Left lobe of liver (tissue), 2 donors: ENCODE measurements around the gene NCS1. TPM values are rescaled to one million over a fixed set of nuclear protein-coding genes. Genes with fewer than 3 reads are reported as not detected.
A peak's percentile ranks its signal among the peaks of the same experiment; 100 is the strongest.

Experiments
- ATAC-seq: fragments of 200-7000 bp; cut with Tn5 transposase; one replicate; pipeline ENCODE4 v1.9.1; 2020; ENCODE audit warnings: mild to moderate bottlenecking, moderate library complexity
- DNase-seq: peaks from one replicate; pipeline ENCODE4 v3.0.0-alpha.2; 2020; ENCODE audit warnings: low spot score
- total RNA-seq: library from RNA; stranded (reverse); gene quantifications from one replicate; pipeline ENCODE4 v1.2.1, GENCODE V29; 2021
- donor health status: DM: no; HTN: no; CAD: no; lungs with moderate emphysema.
- donor health status: DM: no; HTN: yes; CAD: no.

NCS1 gene
- total RNA-seq, 1 donor from 2014 or later, result 2.5 TPM

GRCh38 chr9:130174025-130174424 lies 1.8 kb downstream of the NCS1 start:
- no peak for DNase-seq
- ATAC-seq, result no peak

- DNase-seq, result no peak
- ATAC-seq, result peak; percentile 3
These were observed 2.7 kb downstream of the NCS1 start for GRCh38 chr9:130174920-130175321.

DNA sequence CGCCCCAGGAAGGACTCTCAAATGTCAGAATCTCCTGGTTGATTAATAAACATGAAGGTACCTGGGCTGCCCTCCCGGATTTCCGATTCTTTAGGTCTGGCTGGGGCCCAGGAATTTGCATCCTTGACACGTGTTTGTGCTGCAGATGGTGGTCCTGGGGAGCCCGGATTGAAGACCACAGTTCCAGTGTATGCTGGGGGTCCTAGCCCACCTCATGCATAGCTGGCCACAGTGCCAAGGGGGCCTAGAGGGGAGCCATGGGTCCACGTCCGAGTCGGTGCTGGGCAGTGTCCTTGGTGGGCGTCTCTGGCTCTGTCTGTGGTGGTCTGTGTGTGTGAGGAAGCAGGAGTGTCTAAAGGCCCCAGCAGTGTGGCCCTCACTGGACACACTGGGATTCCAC lies 3.2 kb downstream of the NCS1 start:
- no peak for DNase-seq

GRCh38 chr9:130176760-130177159 lies 4.6 kb downstream of the NCS1 start:
- DNase-seq (no peak), ATAC-seq (no peak)

More for the DNA sequence above, 3.2 kb downstream of the NCS1 start:
- ATAC-seq, result no peak

- DNase-seq, result no peak
These were observed 5.9 kb downstream of the NCS1 start for GRCh38 chr9:130177898-130178805.

GRCh38 chr9:130179331-130179907 lies 7.2 kb downstream of the NCS1 start:
- DNase-seq, result no peak
- ATAC-seq, result no peak

More at GRCh38 chr9:130177898-130178805, 5.9 kb downstream of the NCS1 start:
- ATAC-seq, result no peak

- ATAC-seq (no peak), DNase-seq (no peak)
These were observed 8.3 kb downstream of the NCS1 start for GRCh38 chr9:130180516-130180915.

DNA sequence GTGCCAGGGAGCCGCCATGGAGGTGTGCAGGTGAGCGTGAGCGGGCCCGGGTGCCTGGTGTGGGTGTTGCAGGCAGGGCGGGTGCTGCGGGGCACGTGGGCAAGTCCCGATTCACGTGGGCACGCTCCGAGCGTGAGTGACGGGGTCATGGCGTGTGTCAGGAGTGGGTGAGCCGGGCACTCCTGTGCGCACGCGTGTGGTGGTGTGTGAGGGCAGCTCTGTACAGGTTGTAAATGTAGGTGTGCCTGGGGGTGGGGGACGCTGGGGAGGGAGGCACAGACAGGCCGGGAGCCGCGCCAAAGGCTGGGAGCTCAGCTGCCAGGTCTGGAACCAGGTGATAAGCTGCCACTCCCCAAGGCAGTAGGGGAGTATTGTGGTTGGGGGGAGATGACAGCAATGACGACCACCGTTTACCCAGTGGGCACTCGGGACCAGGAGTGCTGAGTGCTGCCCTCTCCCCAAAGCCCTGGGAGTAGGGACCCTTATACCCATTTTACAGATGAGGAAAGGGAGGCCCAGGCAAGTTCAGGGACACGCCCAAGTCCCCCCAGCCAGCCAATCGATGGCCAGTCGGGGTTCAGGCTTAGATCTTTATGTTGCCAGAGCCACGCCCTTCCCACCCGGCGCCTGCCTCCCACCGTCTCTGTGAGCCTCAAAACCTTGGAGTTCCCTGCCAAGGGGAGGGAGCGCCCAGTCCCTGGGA lies 9.6 kb downstream of the NCS1 start:
- DNase-seq (no peak), ATAC-seq (no peak)

DNA sequence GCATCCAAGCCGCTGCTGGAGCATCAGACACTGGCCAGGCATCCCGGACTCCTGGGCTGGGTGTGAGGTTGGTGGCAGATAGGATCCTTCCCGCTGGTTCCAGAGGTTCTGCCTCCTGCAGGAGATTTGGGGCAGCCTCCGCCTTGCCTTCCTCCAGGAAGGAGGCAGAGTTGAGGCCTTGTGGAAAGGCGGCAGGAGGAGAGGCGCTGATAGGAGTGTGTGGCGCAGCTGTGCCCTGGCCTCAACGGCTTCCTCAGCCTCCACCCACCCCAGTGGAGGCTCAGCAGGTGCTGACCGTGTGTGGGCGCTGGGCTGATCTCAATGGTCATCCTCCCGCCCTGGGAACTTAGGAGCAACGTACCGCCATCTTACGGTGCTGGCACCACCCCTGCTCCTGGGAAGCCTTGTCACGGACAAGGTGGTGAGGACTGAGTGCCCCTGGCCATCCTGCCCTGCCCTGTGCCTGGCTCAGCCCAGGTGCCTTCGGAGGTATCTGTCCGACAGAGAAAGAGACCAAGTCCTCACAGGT lies 10.2 kb downstream of the NCS1 start:
- DNase-seq (no peak), ATAC-seq (no peak)

GRCh38 chr9:130183133-130183762 lies 11.0 kb downstream of the NCS1 start:
- ATAC-seq (peak; percentile 37), DNase-seq (no peak)

- ATAC-seq (no peak), DNase-seq (no peak)
These were observed 12.8 kb downstream of the NCS1 start for GRCh38 chr9:130185017-130185416.

GRCh38 chr9:130185490-130186031 lies 13.4 kb downstream of the NCS1 start:
- DNase-seq (no peak), ATAC-seq (no peak)

GRCh38 chr9:130186051-130186450 lies 13.8 kb downstream of the NCS1 start:
- DNase-seq, result no peak
- ATAC-seq, result no peak

- ATAC-seq, result peak; percentile 51
- DNase-seq, result no peak
These were observed 14.8 kb downstream of the NCS1 start for GRCh38 chr9:130186839-130187522.

DNA sequence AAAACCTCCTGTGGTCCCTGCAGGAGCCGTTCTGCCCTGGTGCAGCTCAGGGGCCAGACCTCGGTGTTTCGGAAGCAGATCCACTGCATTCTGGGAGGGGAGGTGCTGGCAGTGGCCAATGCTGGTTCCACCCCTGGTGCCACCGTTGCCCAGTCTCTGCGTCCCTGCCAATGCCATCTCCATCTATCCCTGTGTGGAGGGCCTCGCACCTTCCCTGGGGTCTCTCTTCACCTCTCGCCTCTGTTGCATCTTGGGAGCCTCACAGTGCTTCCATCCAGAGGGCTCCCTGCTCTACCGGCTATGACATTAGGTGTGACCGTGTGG lies 15.3 kb downstream of the NCS1 start:
- no peak for ATAC-seq
- no peak for DNase-seq

DNA sequence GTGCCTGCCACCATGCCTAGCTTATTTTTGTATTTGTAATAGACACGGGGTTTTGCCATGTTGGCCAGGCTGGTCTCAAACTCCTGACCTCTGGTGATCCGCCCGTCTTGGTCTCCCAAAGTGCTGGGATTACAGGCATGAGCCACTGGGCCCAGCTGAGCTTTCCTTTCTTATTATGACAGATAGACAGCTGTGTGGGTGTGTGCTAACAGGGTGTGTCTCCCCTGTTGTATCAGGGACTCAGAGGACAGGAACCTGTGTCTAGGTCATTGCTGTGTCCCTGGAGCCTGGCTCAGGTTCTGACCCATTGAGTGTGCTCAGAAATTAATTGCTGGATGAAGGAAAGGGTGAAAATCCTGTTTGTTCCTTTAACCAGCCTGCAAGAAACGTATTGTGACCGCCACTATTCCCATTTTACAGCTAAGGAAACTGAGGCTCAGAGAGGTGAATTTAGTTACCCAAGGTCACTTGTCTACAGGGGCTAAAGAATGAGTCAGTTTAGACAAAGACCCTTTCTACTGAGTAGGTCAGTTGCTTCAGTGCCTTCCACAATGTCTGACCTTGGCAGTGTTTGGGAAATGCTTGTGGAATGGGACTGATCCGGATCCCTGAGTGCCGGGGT lies 16.8 kb downstream of the NCS1 start:
- ATAC-seq, result no peak
- no peak for DNase-seq

DNA sequence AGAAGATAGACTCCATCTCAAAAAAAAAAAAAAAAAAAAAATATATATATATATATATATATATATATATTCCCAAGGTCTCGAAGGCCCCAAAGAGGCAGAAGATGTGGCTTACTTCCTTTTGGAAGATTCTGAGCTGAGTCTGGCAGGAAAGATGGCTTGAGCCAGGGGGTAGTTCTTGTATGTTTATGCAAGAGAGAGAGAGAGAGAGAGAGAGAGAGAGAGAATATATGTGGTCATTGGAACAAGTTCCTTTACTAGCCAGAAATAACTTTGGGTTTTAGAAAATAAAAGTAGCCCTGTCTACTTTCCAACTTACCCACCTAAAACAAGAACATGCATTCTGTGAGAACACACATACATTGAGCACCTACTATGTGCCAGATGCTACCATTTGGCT lies 17.6 kb downstream of the NCS1 start:
- DNase-seq, result no peak
- ATAC-seq, result no peak

- DNase-seq (no peak), ATAC-seq (no peak)
These were observed 19.0 kb downstream of the NCS1 start for GRCh38 chr9:130191068-130191748.

DNA sequence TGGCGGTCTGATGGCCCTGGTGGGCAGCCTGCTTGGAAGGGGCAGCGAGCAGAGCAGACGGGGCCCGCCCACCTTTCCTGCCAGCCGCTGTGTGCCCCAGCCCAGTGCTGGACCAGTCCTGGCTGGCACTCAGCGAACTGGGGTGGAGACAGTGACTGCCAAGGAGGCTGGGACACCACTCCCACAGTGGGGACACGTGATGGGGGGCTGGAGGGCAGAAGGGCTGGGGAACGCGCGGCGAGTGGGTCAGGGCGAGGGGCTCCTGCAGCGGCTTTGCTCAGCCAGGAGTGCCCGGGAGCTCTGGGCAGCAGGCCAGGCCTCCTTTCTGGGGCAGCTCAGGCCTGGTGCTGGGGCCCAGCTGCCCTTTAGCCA lies 19.5 kb downstream of the NCS1 start:
- no peak for ATAC-seq
- DNase-seq, result no peak
